ENCODE data around the gene GOLGA3.

The GOLGA3 gene

DNA sequence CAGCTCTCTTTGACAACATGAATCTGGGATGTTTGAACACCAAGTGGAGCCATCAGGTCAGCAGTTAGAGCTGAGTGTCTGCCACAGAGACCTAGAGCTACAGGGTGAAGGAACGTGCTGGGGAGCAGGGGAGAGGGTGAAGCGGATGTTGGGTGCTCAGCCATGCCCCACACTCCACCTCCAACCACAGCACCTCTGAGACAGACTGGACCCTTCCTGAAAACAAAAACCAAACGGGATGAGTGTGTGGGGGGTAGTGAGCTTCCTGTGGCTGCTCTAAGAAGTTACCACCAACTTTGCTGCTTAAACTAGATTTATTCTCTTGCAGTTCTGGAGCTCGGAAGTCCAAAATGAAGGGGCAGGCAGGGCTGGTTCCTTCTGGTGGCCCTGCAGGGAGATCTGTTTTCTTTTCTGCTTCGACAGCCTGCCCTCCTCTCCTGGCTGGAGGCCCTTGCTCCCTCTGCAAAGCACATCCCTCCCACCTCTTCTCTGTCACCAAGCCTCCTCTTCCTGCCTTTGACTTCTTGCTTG, 5.6 kb upstream of the GOLGA3 start:
- TF ChIP-seq, protein P1, sequence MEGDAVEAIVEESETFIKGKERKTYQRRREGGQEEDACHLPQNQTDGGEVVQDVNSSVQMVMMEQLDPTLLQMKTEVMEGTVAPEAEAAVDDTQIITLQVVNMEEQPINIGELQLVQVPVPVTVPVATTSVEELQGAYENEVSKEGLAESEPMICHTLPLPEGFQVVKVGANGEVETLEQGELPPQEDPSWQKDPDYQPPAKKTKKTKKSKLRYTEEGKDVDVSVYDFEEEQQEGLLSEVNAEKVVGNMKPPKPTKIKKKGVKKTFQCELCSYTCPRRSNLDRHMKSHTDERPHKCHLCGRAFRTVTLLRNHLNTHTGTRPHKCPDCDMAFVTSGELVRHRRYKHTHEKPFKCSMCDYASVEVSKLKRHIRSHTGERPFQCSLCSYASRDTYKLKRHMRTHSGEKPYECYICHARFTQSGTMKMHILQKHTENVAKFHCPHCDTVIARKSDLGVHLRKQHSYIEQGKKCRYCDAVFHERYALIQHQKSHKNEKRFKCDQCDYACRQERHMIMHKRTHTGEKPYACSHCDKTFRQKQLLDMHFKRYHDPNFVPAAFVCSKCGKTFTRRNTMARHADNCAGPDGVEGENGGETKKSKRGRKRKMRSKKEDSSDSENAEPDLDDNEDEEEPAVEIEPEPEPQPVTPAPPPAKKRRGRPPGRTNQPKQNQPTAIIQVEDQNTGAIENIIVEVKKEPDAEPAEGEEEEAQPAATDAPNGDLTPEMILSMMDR (IDR thresholded peaks at IDR 0.05; ENCODE audit: low read depth, low read length), result no peak
- TF ChIP-seq EZH2phosphoT487 (IDR thresholded peaks at IDR 0.05; ENCODE audit: low read depth), result no peak
- H3K4me3 ChIP-seq (ENCODE audit: low read length), result no peak overlapping the region
- no peaks in the 10 kb centered on the region for H3K9me3 ChIP-seq (ENCODE audit: insufficient read depth, low read length)
- no peaks in the 10 kb centered on the region for H3K79me2 ChIP-seq (ENCODE audit: low read length)
- no peaks in the 10 kb centered on the region for H3K27me3 ChIP-seq (ENCODE audit: low read depth, low read length)
- H3K36me3 ChIP-seq (replicated peaks; ENCODE audit: low read depth, low read length), result no peaks in the 10 kb centered on the region
- H3K9ac ChIP-seq (ENCODE audit: low read length), result no peak overlapping the region
- no peaks in the 10 kb centered on the region for H4K20me1 ChIP-seq (ENCODE audit: insufficient read depth, low read length)
- no peak overlapping the region for H3K4me2 ChIP-seq (ENCODE audit: low read length)
- no peak overlapping the region for H2AFZ ChIP-seq (ENCODE audit: low read depth, low read length)
- H3K27ac ChIP-seq (ENCODE audit: low read length), result no peak overlapping the region
- H3K4me1 ChIP-seq (ENCODE audit: low read length), result no peaks in the 10 kb centered on the region

DNA sequence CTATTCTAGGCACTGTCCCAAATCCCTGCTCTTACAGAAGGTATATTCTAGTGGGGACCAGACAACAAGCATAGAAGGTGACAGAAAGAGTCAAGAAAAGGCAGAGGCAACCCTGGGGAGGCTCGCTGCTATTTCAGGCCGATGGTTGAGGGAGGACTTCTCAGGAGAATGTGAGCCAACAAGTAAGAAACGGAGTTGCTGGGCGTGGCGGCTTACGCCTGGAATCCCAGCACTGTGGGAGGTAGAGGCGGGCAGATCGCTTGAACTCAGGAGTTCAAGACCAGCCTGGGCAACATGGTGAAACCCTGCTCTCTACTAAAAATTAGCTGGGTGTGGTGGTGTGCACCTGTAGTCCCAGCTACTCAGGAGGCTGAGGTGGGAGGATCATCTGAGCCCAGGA, 4.7 kb upstream of the GOLGA3 start:
- no peak overlapping the region for H3K4me3 ChIP-seq (ENCODE audit: low read length)
- no peaks in the 10 kb centered on the region for H4K20me1 ChIP-seq (ENCODE audit: insufficient read depth, low read length)
- no peaks in the 10 kb centered on the region for H3K27me3 ChIP-seq (ENCODE audit: low read depth, low read length)
- H3K9me3 ChIP-seq (ENCODE audit: insufficient read depth, low read length), result no peaks in the 10 kb centered on the region
- H2AFZ ChIP-seq (ENCODE audit: low read depth, low read length), result no peak overlapping the region
- no peak overlapping the region for H3K4me2 ChIP-seq (ENCODE audit: low read length)
- H3K4me1 ChIP-seq (ENCODE audit: low read length), result no peaks in the 10 kb centered on the region
- TF ChIP-seq, protein P1 (IDR thresholded peaks at IDR 0.05; ENCODE audit: low read depth, low read length), result no peak
- no peak for TF ChIP-seq EZH2phosphoT487 (IDR thresholded peaks at IDR 0.05; ENCODE audit: low read depth)
- no peak overlapping the region for H3K9ac ChIP-seq (ENCODE audit: low read length)
- H3K27ac ChIP-seq (ENCODE audit: low read length), result no peak overlapping the region
- H3K79me2 ChIP-seq (ENCODE audit: low read length), result peaks cover 1% of the 10 kb centered on the region
- H3K36me3 ChIP-seq (replicated peaks; ENCODE audit: low read depth, low read length), result no peaks in the 10 kb centered on the region

DNA sequence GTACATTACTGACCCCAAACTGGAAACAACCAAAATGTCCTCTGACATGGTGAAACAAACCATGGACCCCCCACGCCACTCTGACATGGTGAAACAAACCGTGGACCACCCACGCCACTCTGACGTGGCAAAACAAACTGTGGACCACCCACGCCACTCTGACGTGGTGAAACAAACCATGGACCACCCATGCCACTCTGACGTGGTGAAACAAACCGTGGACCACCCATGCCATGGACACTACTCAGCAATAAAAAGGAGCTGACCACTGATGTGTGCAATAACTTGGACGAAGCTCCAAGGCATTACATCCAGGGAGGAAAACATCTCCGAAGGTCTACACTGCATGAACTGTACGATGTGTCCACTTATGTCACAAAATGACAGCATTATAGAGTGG, 3.1 kb upstream of the GOLGA3 start:
- H3K27me3 ChIP-seq (ENCODE audit: low read depth, low read length), result no peaks in the 10 kb centered on the region
- no peaks in the 10 kb centered on the region for H4K20me1 ChIP-seq (ENCODE audit: insufficient read depth, low read length)
- H3K4me2 ChIP-seq (ENCODE audit: low read length), result no peak overlapping the region
- H3K4me3 ChIP-seq (ENCODE audit: low read length), result no peak overlapping the region
- peaks cover 17% of the 10 kb centered on the region for H3K79me2 ChIP-seq (ENCODE audit: low read length)
- H3K9me3 ChIP-seq (ENCODE audit: insufficient read depth, low read length), result no peaks in the 10 kb centered on the region
- H2AFZ ChIP-seq (ENCODE audit: low read depth, low read length), result no peak overlapping the region
- no peak overlapping the region for H3K9ac ChIP-seq (ENCODE audit: low read length)
- no peaks in the 10 kb centered on the region for H3K4me1 ChIP-seq (ENCODE audit: low read length)
- H3K27ac ChIP-seq (ENCODE audit: low read length), result no peak overlapping the region
- no peaks in the 10 kb centered on the region for H3K36me3 ChIP-seq (replicated peaks; ENCODE audit: low read depth, low read length)
- no peak for TF ChIP-seq EZH2phosphoT487 (IDR thresholded peaks at IDR 0.05; ENCODE audit: low read depth)
- TF ChIP-seq, protein P1 (IDR thresholded peaks at IDR 0.05; ENCODE audit: low read depth, low read length), result no peak

DNA sequence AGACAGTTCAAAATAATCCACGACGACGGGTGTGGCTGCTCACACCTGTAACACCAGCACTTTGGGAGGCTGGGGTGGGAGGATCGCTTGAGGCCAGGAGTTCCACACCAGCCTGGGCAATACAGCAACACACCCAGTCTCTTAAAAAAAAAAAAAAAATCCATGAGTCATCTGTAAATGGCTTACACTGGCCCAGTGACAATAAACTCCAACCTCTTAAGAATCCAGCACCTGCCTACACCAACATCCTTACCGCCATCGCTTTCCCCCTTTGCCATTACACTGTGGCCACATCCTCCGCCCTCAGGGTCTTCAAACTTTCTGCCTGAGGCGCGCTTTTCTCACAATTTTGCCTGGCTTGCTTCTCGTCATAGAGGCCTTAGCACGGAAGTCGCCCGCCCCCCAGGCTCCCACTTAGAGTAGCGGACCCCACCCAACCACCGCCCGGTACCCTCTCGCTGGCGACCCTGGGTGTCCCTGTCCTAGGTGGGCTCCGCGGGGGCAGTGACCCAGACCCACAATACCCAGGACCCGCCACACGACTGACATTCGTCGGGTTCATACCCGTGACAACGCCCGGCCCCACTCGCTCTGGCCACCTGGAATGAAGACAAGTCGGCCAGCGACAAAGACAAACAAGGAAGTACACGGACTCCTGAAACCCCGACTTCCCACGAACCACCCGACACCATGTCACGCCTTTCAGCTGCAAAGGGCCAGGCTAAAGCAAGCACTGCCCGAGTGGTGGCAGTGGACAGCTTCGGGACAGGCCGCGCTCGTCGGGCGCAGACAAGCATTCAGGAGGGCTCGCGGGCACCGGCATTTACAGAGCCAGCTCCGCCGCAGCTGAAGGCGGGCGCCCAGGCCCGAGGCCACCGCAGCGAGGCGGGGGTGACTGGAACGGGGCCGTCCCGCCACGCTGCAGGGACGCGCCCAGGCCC, 636 bp downstream of the GOLGA3 start:
- Histone ChIP-seq H3K4me1 (ENCODE audit: low read length) (no peaks in the 10 kb centered on the region), H3K4me3 (ENCODE audit: low read length) (peak overlapping the region; percentile 89), H3K27ac (ENCODE audit: low read length) (no peak overlapping the region), H3K27me3 (ENCODE audit: low read depth, low read length) (no peaks in the 10 kb centered on the region), H3K36me3 (replicated peaks; ENCODE audit: low read depth, low read length) (no peaks in the 10 kb centered on the region), H3K4me2 (ENCODE audit: low read length) (peak overlapping the region; percentile 53), H4K20me1 (ENCODE audit: insufficient read depth, low read length) (no peaks in the 10 kb centered on the region), H3K79me2 (ENCODE audit: low read length) (peaks cover 26% of the 10 kb centered on the region), H2AFZ (ENCODE audit: low read depth, low read length) (no peak overlapping the region), H3K9me3 (ENCODE audit: insufficient read depth, low read length) (no peaks in the 10 kb centered on the region), H3K9ac (ENCODE audit: low read length) (peak overlapping the region; percentile 71)
- no peak for TF ChIP-seq EZH2phosphoT487 (IDR thresholded peaks at IDR 0.05; ENCODE audit: low read depth)
- TF ChIP-seq, protein P1 (IDR thresholded peaks at IDR 0.05; ENCODE audit: low read depth, low read length), result no peak

Data from OCI-LY3 (cell line).